Stimulated activated CD8-positive, alpha-beta memory T cell treated with anti-CD3 and anti-CD28 coated beads, Interleukin-15, amount 100 ng/mL, for 4 hours (primary cell): ENCODE measurements around the gene HGF.

Experiments used
- DNase-seq, 2 donors: peaks; one replicate each; pipeline ENCODE4 v3.0.0-alpha.2; 2020; ENCODE audit warnings: low read depth in 2 of 2

The HGF gene

DNA sequence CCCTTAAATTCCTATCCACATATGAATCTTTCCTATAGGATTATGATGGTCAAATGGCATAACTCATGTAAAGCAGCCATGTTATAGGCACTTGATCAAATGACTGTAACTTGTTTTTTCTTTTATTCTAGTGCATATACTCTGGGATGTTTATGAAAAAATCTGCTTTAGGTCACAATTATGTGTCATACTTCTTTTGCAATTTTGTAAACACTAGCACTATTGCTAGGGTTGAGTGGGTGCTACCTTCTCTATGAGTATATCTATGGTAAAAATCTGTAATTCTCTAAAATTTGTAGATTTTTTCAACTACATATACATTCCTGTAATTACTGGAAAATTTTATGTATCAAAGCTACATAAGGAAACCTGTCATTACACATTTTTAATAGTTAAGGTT is 50.0 kb downstream of the HGF start:
- no peak for DNase-seq

- DNase-seq = no peak
These were observed 53.8 kb downstream of the HGF start for GRCh38 chr7:81715984-81716588.

DNA sequence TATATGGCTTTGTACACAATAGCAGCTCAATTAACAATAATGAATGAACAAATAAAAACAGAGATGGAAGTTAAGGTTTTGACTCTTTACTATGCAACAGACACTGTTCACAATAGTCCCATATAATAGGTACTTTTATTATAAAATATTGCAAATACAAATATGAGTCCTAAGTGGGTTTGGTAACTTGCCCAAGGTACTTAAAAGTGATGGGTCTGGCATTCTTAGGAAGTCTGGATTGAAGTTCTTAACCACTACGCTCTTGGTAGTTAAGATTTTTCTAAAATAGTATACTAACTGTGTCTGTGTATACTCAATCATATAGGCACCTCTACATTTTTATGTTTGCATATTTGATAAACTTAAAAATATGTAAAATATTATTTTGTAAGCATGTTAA is 55.5 kb downstream of the HGF start:
- DNase-seq = no peak

DNA sequence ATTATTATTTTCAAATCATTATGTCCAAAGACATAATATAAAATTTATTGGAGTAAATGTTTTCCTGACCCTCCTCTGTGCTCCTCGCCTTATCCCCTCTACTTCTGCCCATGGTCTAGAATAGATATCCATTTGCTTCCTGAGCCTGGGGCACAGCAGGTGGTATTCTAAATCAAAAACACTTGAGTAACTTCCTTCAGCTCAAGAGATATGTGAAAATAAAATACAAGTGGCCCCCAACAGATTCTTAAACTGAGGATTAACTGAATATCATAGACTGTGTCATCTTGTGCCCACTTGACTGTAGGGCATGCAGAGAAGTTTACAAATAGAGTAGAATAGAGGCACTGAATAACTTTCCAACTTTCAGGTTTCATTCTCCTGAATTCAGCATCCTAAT is 59.1 kb downstream of the HGF start:
- no peak for DNase-seq

GRCh38 chr7:81709836-81710235 is 60.0 kb downstream of the HGF start:
- no peak for DNase-seq

GRCh38 chr7:81707966-81708365 is 61.9 kb downstream of the HGF start:
- no peak for DNase-seq

DNA sequence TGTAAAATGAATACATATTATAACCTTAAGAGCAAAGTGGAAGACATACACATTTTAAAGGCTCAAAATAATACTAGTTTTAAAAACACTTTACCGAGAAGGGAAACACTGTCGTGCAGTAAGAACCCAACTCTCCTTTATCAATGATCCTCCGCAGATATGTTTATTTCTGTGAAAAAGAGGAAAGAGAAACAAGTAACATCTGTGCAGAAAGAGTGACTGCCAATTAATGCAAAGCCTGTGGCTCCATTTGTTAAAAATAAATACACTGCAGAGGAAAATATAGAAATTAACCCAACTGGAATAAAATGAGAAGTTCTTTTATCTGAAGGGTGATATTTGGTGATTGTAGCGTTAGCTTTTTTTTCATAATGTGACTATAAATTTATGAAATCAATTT is 62.7 kb downstream of the HGF start:
- DNase-seq = no peak

- DNase-seq = no peak
These were observed 64.6 kb downstream of the HGF start for GRCh38 chr7:81705206-81705605.

DNA sequence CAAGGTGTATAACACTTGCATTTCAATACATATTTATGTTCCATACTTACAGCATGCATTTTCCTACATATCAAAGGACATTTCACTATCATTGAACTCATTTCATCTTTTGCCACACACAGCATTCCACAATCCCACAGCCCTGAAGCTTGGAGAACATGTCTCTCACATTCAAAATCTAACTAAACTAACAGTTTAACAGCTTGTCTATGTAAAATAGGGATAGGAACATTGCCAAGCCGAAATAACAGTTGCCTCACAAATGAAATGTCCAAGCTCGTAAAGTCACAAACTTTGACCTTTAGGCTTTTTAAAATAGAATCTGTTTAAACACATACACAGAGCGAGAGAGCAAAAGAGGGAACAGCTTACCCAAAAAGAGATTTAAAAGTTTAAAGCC is 65.3 kb downstream of the HGF start:
- no peak for DNase-seq

- no peak for DNase-seq
These were observed 70.9 kb downstream of the HGF start for GRCh38 chr7:81698965-81699364.

GRCh38 chr7:81694711-81695110 is 75.1 kb downstream of the HGF start:
- DNase-seq = no peak

DNA sequence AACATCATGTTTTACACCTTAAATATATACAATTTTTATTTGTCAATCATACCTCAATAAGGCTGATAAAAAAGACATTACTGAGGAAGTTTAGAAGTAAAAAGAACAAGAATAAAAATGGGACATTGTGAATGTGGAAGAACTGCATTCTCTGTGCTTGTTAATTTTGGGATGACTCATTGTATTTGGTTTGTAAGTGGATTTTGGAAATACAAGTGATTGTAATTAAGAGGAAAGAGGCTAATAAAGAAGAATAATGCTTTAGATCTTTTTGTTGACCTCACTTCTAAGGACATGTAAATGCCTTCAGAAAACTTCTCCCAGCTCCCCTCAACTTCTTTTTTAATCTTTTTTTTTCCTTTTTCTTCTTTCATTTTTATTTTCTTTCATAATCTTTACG is 76.0 kb downstream of the HGF start:
- DNase-seq = no peak

GRCh38 chr7:81693080-81693479 is 76.8 kb downstream of the HGF start:
- no peak for DNase-seq

- no peak for DNase-seq
These were observed 77.5 kb downstream of the HGF start for GRCh38 chr7:81692146-81692905.

DNA sequence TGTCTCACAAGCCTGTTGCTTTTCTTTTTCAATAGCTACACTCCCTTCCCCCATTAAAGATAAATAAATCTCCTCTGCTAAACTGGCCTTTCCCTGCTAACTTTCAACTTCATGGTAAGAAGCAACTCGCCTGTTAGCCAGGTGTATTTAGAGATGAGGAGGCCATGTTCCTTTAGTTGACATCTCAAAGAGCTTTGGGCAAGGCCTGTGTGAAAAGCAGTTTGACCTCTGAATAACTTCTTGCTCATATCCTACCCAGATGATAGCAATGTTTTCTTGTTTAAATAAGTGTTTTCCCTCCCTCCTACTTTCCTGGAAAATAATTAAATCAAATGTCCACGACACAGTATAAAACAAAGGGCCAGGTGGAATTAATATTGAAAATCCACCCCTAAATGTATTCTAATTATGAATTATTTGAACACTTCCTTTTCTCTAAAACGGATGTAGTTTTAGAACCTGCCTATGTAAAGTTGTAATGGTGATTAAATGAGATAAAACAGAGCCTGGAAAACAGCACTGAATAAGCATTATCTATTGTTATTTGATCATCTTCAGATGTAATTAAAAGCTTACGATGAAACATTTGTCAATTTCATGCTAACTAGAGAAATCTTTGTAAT is 78.5 kb downstream of the HGF start:
- DNase-seq = no peak

DNA sequence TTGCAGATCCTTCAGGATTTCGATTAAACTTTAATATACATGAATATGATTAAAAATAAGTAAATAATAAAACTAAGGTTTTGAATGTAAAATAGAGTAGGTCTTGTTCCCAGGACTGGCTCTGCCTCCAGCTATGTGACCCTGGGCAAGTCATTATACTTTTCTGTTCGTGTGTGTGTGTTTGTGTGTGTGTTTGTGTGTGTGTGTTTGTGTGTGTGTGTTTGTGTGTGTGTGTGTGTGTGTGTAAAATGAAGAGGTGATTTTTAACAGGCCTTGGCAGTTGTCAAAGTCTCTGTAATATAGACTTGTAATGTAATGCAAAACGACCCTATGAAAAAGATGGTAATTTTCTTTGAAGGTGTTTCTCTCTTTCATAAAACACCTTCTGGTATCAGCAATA is 79.2 kb downstream of the HGF start:
- DNase-seq = no peak

DNA sequence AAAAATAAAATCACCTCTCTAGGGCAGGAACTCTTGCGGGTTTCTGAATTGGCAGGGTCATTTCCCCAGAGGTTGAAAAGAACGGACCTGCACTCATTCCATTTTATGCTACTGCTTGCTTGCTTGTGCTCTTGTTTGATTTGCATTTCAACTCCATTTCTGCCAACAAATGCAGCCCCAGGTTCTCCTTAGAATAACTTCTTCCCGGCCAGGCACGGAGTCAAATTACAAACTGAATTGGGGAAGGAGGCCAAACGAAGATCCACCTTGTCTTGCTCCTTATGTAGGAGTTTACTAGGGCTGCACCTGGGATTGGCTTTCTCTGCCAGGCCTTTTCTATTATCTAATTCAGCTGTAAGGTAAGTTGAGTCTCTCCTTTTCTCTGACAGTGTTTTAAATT is 79.6 kb downstream of the HGF start:
- no peak for DNase-seq

- DNase-seq = no peak
These were observed 81.0 kb downstream of the HGF start for GRCh38 chr7:81688622-81689411.

- DNase-seq = no peak
These were observed 82.8 kb downstream of the HGF start for GRCh38 chr7:81687062-81687461.

- no peak for DNase-seq
These were observed 84.5 kb downstream of the HGF start for GRCh38 chr7:81685270-81685868.

GRCh38 chr7:81684514-81685269 is 85.2 kb downstream of the HGF start:
- no peak for DNase-seq
